T-helper 2 cell (primary cell): ENCODE results near the gene TIAL1.
"Not testable (repeated sequence)": the region's sequence is repeated elsewhere in the genome, so short reads cannot be mapped to it uniquely, and the experiment has no call there.

Experiments
- DNase-seq, 5 experiments: peaks; one replicate each; pipeline versions ENCODE4 v3.0.0 to v3.0.0-alpha.2; 2012 to 2022

Gene TIAL1

GRCh38 chr10:119613741-119614140, 17.0 kb upstream of the TIAL1 start:
- no peak for DNase-seq

- DNase-seq: no peak
These were observed 14.7 kb upstream of the TIAL1 start for GRCh38 chr10:119611433-119611832.

- DNase-seq: no peak
These were observed 12.8 kb upstream of the TIAL1 start for GRCh38 chr10:119609516-119609915.

- DNase-seq: peak in 1 of 5 experiments; percentile 27
These were observed 11.8 kb upstream of the TIAL1 start for GRCh38 chr10:119608316-119609155.

GRCh38 chr10:119604468-119604867, 7.7 kb upstream of the TIAL1 start:
- DNase-seq: no peak

GRCh38 chr10:119602241-119603095, 5.7 kb upstream of the TIAL1 start:
- DNase-seq: peak in 1 of 5 experiments; percentile 41

- no peak for DNase-seq
These were observed 1.6 kb upstream of the TIAL1 start for GRCh38 chr10:119598397-119598796.

GRCh38 chr10:119597405-119598186, 832 bp upstream of the TIAL1 start:
- DNase-seq: no peak

- peak; percentile 15 to 50 (median 47) for DNase-seq
These were observed 868 bp downstream of the TIAL1 start for GRCh38 chr10:119595676-119596515.

GRCh38 chr10:119595134-119595675, 1.6 kb downstream of the TIAL1 start:
- DNase-seq: no peak

GRCh38 chr10:119588071-119588470, 8.7 kb downstream of the TIAL1 start:
- no peak for DNase-seq

- DNase-seq: no peak
These were observed 18.4 kb downstream of the TIAL1 start for GRCh38 chr10:119578355-119578754.

GRCh38 chr10:119575991-119576390, 20.8 kb downstream of the TIAL1 start:
- peak in 2 of 5 experiments; percentile 17 to 68 for DNase-seq

GRCh38 chr10:119575506-119575905, 21.3 kb downstream of the TIAL1 start:
- peak in 3 of 5 experiments; percentile 14 to 85 (median 46) for DNase-seq

- no peak for DNase-seq
These were observed 28.8 kb downstream of the TIAL1 start for GRCh38 chr10:119567978-119568377.

GRCh38 chr10:119562097-119562496, 34.7 kb downstream of the TIAL1 start:
- DNase-seq: no peak

- not testable (repeated sequence) for DNase-seq
These were observed 37.3 kb downstream of the TIAL1 start for GRCh38 chr10:119559511-119559910.

- not testable (repeated sequence) for DNase-seq
These were observed 40.7 kb downstream of the TIAL1 start for GRCh38 chr10:119556081-119556480.

- no peak for DNase-seq
These were observed 41.5 kb downstream of the TIAL1 start for GRCh38 chr10:119555178-119555784.

GRCh38 chr10:119550827-119551226, 45.9 kb downstream of the TIAL1 start:
- no peak for DNase-seq
